Posterior vena cava (tissue), 2 donors: ENCODE measurements around the gene RTN4IP1. TPM values are rescaled to one million over a fixed set of nuclear protein-coding genes. Genes with fewer than 3 reads are reported as not detected.

Source experiments
- DNase-seq: peaks from one replicate; pipeline ENCODE4 v3.0.0-alpha.2; 2020; ENCODE audit warnings: low spot score
- intact Hi-C, 2 donors: fragments of 100-400 bp; cut with DNase I; formaldehyde crosslinking; loops; one replicate each; pipeline versions ENCODE4 v1.14.1 to v1.14.2; 2022 to 2023
- total RNA-seq, 2 donors: library from RNA; stranded (reverse); fragmentation: NEBNext Ultra II Directional; extraction: Animal tissue kit (Norgen Biotek cat#: 25700); gene quantifications; one replicate each; pipeline ENCODE4 v1.2.1, GENCODE V29; 2021
- donor health status: DM: yes; HTN: yes; CAD: no.
- donor health status: DM: yes; HTN: yes; CAD: no.

RTN4IP1 gene
- total RNA-seq, 2 donors from 2014 or later: 3.6 to 4.3 TPM

DNA sequence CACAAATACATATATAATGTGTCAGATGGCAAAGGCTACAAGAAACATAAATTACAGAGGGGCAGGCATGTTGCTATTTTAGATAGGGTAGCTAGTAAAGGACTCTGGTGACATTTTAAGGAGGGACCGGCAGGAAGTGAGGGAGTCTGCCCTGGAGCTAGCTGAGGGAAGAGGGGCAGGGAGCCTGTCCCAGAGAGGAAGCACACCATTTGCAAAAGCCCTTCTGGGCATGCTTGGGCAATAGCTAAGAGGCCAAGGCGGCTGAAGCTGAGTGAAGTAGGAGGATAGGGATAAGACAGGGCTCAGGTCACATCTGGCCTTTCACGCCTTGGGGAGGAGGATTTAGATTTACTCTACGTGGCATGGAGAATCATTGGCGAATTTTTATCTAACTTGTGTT is 96.2 kb downstream of the RTN4IP1 start:
- intact Hi-C loops: no loop called here
- no peak for DNase-seq

DNA sequence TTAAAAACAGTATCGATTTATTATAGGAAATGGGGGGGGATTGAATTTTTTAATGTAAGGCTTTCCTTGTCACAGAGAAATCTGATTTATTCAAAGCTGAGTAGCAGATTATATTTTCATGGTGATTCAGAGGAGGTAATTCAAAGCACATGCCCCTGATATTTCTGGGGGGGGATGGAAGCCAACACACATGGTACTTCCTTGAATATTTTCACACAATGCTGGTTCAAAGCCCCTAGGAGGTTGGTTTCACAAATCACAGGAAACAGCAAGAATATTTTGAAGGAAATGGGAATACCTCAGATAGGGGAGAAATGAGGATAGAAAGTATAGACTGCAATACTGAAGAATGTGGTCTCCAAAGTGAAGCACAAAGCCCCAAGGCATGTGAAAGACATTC is 98.8 kb downstream of the RTN4IP1 start:
- DNase-seq: no peak
- intact Hi-C loops: no loop called here

DNA sequence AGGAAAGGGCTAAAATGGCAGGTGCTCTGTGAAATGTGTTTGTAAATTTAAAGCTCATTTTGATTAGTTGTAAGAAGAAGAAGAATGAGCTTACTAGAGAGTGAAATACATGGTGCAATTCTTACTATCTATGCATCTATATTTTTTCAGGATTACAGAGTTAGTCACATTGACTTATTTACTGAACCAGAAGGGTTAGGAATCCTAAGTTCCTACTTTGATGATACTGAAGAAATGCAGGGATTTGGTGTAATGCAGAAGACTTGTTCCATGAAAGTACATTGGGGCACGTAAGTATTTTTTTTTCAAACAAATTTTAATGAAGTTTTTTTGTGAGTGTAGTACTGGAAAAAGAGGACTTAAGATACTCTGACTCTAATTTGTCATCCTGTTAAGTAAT is 99.3 kb downstream of the RTN4IP1 start:
- no peak for DNase-seq
- intact Hi-C loops: no loop called here

DNA sequence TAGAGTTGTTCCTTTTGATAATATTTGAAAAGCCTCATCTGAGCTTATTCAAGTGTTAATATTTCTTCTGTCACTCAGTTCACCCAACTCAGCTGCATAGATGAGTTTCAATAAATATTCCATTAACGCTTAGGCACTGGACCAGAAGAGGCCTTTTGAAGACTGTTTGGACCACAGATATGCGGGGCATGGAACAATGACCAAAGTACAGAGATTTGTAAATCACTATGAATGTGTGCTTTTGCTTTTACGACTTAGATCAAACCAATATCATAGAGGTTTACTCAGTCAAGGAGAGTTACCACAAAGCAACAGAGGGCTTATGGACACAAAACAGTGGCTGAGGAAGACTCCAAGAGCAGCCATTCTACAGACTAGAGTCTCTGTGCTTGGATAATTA is 99.9 kb downstream of the RTN4IP1 start:
- intact Hi-C loops: no loop called here
- DNase-seq: no peak

DNA sequence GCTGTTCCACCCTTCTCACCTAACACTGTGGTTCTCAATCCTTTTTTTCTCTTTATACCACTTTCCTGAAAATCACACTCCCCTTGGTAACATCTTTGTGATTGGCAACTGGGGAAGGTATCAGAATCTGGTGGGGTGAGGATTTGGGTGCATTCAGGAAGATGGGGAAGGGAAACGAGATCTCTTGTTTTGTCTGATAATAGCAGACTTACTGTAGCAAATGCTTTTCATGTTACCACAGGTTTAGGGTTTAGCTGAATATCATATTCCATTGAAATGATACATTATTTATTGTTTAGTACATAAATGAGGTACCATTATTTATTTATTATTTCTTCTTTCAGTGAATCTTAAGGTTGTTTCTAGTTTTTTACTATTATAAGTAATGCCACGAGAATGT is 100.8 kb downstream of the RTN4IP1 start:
- intact Hi-C loops: no loop called here
- DNase-seq: no peak

DNA sequence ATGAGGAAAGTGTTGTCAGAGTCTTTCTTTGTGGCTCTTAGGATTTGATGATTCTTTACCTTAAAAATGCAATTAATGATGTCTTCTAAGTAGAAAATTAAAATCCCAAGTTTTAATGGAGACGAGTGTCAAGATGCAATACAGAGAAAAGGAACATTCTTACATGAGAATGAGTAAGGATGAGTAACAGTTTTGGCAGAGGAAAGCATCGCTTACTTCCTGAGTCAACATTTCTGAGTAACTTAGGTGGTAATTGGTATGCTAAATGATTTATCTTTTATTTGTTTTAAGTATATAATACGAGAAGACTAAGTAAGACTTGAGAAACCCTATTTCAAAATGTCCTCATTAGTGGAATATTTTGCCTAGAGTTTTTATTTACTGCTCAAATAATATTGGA is 101.3 kb downstream of the RTN4IP1 start:
- intact Hi-C loops: no loop called here
- no peak for DNase-seq

DNA sequence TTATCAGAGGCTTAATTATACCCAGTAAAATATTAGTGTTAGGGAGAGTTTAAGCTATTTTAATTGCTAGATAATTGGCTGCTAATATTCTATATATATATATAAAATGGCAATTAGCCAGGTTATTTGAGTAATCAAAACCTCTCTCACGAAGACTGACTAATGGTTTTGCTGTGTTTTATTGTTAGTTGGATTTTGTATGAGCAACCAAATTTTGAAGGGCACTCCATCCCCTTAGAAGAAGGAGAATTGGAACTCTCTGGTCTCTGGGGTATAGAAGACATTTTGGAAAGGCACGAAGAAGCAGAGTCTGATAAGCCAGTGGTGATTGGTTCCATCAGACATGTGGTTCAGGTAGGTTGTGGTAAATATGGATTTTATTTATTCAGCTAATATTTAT is 102.2 kb downstream of the RTN4IP1 start:
- DNase-seq: no peak
- intact Hi-C loops: no loop called here

DNA sequence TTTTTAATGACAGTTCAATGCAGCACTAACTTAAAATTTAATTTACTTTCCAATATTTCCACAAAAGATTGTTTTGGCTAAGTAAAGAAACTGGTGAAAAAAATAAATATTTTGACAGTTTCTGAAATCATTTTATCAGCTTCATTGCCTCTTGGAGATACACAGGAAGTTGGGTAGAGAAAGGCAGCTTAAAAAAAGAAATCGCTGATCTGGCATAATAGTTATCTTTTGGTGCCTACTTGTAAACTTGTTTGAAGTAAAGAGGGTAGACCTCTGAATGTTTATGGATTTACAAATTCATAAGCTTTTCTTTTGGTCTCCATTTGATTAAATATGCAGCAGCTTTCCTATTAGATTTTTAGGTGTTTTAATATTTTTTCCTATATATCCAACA is 103.4 kb downstream of the RTN4IP1 start:
- intact Hi-C loops: no loop called here
- no peak for DNase-seq

DNA sequence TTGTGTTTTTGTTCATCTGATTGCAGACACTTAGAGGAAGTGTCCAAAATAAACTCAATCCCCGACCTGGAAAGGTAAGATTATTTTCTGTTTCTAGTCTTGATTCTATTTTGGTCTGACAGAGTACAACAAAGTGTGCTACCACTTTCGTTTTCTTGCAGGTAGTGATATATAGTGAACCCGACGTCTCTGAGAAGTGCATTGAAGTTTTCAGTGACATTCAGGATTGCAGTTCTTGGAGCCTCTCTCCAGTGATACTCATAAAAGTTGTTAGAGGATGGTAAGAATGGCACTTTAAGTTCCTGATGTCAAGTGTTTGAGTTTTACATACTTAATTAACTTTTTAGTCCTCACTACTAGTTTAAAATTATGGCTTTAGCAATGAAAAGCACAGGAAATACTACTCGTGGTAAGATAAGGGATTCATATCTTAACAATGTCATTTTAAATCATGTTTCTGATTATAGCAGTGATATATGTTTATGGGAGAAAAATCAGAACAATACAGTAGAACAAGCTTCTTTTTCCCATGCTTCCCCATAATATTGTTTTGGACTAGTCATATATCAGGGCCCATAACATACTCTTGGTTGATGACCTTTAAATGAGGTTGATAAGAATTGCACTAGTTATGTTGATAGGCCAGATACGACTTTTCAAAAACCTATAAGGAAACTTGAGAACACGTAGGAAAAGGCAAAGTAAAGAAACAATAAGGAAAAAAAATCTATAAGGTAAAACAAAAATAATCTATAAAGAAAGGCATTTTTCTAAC is 104.0 kb downstream of the RTN4IP1 start:
- intact Hi-C loops: no loop called here
- no peak for DNase-seq

DNA sequence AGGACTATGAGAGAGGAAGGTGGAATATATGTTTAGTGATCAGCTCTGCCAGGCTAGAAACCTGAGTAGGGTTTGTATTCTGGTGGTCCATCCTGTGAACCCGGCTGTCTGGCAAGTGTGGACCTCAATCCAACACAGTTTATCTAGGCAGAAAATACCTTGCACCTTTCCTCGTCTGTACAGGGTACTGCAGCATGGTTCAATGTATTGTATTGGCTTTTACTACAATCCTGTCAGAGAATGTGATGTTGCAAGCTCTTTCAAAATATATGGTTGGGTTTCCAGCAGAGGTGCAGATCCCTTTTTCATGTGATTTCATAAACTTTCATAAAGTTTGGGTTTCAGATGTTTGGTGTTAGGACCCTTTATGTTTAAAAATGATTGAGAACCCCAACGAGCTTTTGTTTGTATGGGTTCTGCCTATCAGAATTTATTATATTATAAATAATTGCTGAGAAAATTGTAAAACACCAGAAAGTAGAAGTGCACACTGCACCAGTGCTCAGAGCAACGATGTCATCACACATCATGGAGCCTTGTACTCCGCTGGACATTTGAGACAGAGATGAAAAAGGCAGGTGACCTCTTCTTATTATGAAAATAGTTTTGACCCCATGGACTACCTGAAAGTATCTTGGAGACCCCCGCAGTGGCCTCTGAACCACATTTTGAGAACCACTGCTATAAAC is 106.6 kb downstream of the RTN4IP1 start:
- intact Hi-C loops: no loop called here
- no peak for DNase-seq

Other genes with a start within 250 kb of the RTN4IP1 start
- gene QRSL1, start 80 bp upstream of the RTN4IP1 start, total RNA-seq: 1 to 10 TPM; 6.5 to 8.6 TPM